Endothelial cell of umbilical vein (primary cell): Measurements from ENCODE around the gene UGGT2. TPM values are rescaled to one million over a fixed set of nuclear protein-coding genes. Genes with fewer than 3 reads are reported as not detected.
"Not testable (repeated sequence)": the region's sequence is repeated elsewhere in the genome, so short reads cannot be mapped to it uniquely, and the experiment has no call there.

Experiments
- BruUV-seq: library from RNA; stranded (reverse); fragments of 400-500 nt; replicated peaks from 2 replicates; lab custom pipeline; 2021; lab: Mats Ljungman, UMichigan
- CTCF ChIA-PET: fragments of 300-600, 350-600 bp; sonication (Branson Sonifier 250); formaldehyde crosslinking; loops from one replicate; lab custom pipeline; 2021; ENCODE audit warnings: antibody characterized with exemption, inconsistent platforms; lab: Charles Lee
- POLR2A ChIA-PET: fragments of 300-600, 350-600 bp; sonication (Branson Sonifier 250); formaldehyde crosslinking; loops from one replicate; lab custom pipeline; 2021; ENCODE audit warnings: antibody characterized with exemption, inconsistent platforms; lab: Charles Lee
- DNase-seq: peaks from one replicate; pipeline ENCODE4 v3.0.0-alpha.2; 2011; ENCODE audit warnings: low read depth, low spot score
- FAIRE-seq: peaks from 2 replicates; lab custom pipeline; 2011; peaks lifted over from hg19 to GRCh38; lab: Jason Lieb, UNC
- H2AFZ ChIP-seq: 2 replicates; pipeline ENCODE4 v1.6.0; 2012; ENCODE audit warnings: low read depth, low read length, control low read depth, inconsistent platforms
- H3K27ac ChIP-seq: 2 replicates; pipeline ENCODE4 v1.5.1; 2011; ENCODE audit warnings: low read depth, mild to moderate bottlenecking, control low read depth, low read length, moderate library complexity; ENCODE audit not compliant: insufficient read depth
- H3K27me3 ChIP-seq, 2 experiments: 2 replicates each; pipeline versions ENCODE4 v1.6.0 to v1.6.1; 2011; ENCODE audit warnings: low read length in 2 of 2, mixed read lengths in 1 of 2; ENCODE audit not compliant: control insufficient read depth in 2 of 2, insufficient read depth in 2 of 2
- H3K36me3 ChIP-seq, 2 experiments: 2 replicates in 1 of 2; 3 replicates in 1 of 2; pipeline ENCODE4 v1.5.1; 2011; ENCODE audit warnings: low read length in 2 of 2, mild to moderate bottlenecking in 1 of 2, moderate library complexity in 1 of 2; ENCODE audit not compliant: control insufficient read depth in 2 of 2, insufficient read depth in 2 of 2; ENCODE audit errors: extremely low read depth in 1 of 2
- H3K4me1 ChIP-seq: 3 replicates; pipeline ENCODE4 v1.5.1; 2011; ENCODE audit warnings: mild to moderate bottlenecking, low read length; ENCODE audit not compliant: control insufficient read depth, insufficient read depth; ENCODE audit errors: extremely low read depth
- H3K4me2 ChIP-seq: 2 replicates; pipeline ENCODE4 v1.6.1; 2011; ENCODE audit warnings: low read length, control low read depth, mixed read lengths; ENCODE audit not compliant: insufficient read depth
- H3K4me3 ChIP-seq, 3 experiments: fragments of 200-600 bp in 1 of 3; sonication (generic), shearing (Covaris generic) in 1 of 3; replicated peaks in 1 of 3; 2 replicates each; pipeline ENCODE4 v1.5.1; 2011 to 2016; ENCODE audit warnings: control low read depth in 3 of 3, low read length in 3 of 3, mild to moderate bottlenecking in 2 of 3, inconsistent platforms in 1 of 3, low read depth in 1 of 3, moderate library complexity in 1 of 3; ENCODE audit not compliant: insufficient read depth in 1 of 3
- H3K79me2 ChIP-seq: 2 replicates; pipeline ENCODE4 v1.6.0; 2012; ENCODE audit warnings: low read length, inconsistent platforms; ENCODE audit not compliant: control insufficient read depth, insufficient read depth
- H3K9ac ChIP-seq: replicated peaks from 2 replicates; pipeline ENCODE3; 2011; ENCODE audit warnings: low read length, control low read depth; ENCODE audit not compliant: insufficient read depth; ENCODE audit errors: extremely low read depth
- H3K9me1 ChIP-seq: replicated peaks from 3 replicates; pipeline ENCODE4 v1.6.0; 2011; ENCODE audit warnings: mild to moderate bottlenecking, low read length; ENCODE audit not compliant: control insufficient read depth, insufficient read depth; ENCODE audit errors: extremely low read depth
- H3K9me3 ChIP-seq: replicated peaks from 2 replicates; pipeline ENCODE4 v1.5.1; 2012; ENCODE audit warnings: low read length, inconsistent platforms; ENCODE audit not compliant: control insufficient read depth, insufficient read depth
- H4K20me1 ChIP-seq: replicated peaks from 2 replicates; pipeline ENCODE3; 2011; ENCODE audit warnings: mild to moderate bottlenecking, low read length; ENCODE audit not compliant: control insufficient read depth, insufficient read depth; ENCODE audit errors: extremely low read depth
- GATA2 ChIP-seq: IDR thresholded peaks from 2 replicates; pipeline ENCODE4 v1.7.0; 2011; ENCODE audit warnings: low read depth, mild to moderate bottlenecking, moderate library complexity, mixed read lengths, low read length; ENCODE audit not compliant: insufficient read length, insufficient read depth
- MAX ChIP-seq: IDR thresholded peaks from 2 replicates; pipeline ENCODE4 v1.6.1; 2011; ENCODE audit not compliant: insufficient read depth, insufficient read length
- MYC ChIP-seq: IDR thresholded peaks from one replicate; pipeline ENCODE4 v1.6.1; 2011; ENCODE audit warnings: mild to moderate bottlenecking, low read depth, low read length
- dilution Hi-C: fragments of 300-500 bp; cut with MboI; formaldehyde crosslinking; loops from one replicate; pipeline ENCODE4 v1.15.0; 2019; ENCODE audit warnings: low sequenced_read_pairs; ENCODE audit not compliant: extremely low pct_ligation_motif_present
- intact Hi-C: fragments of 100-400 bp; cut with micrococcal nuclease; formaldehyde crosslinking; loops from one replicate; pipeline ENCODE4 v1.10.0; 2022
- polyA plus RNA-seq, 4 experiments: library from polyadenylated mRNA; depleted of rRNA in 3 of 4; stranded (reverse) in 3 of 4; unstranded in 1 of 4; fragments of >200 nt; gene quantifications; 2 replicates each; pipeline versions ENCODE4 v1.2.1 to v1.2.3, GENCODE V29; 2011 to 2012; ENCODE audit warnings: missing spikeins in 1 of 4
- total RNA-seq: library from RNA; stranded (reverse); gene quantifications from 2 replicates; pipeline ENCODE4 v1.2.3, GENCODE V29; 2021

The UGGT2 gene
- total and polyA plus RNA-seq, 2 donors (not counting 3 experiments of a cell fraction or from before 2014, with no cell fraction given) = 4.6 to 25.1 TPM

GRCh38 chr13:95982144-95982543 lies 71.1 kb downstream of the UGGT2 start:
- no peaks in the 10 kb centered on the region for H3K27me3 ChIP-seq
- H3K4me1 ChIP-seq = no peaks in the 10 kb centered on the region
- TF ChIP-seq MAX (no peak), MYC (no peak), GATA2 (no peak)
- no peaks in the 10 kb centered on the region for H3K9me3 ChIP-seq
- H3K27ac ChIP-seq = no peak overlapping the region
- dilution Hi-C loops = no loop called here
- POLR2A ChIA-PET = no interaction called here
- intact Hi-C loops = loop anchor here (10.0 kb wide), 1 partner anchor 447 kb away; no protein-coding TSS in a partner anchor
- DNase-seq = no peak
- FAIRE-seq = no peak
- H4K20me1 ChIP-seq = no peaks in the 10 kb centered on the region
- H3K9me1 ChIP-seq = no peaks in the 10 kb centered on the region
- no peak overlapping the region for H3K4me3 ChIP-seq
- no peaks in the 10 kb centered on the region for H3K79me2 ChIP-seq
- no TSS peak for BruUV-seq
- CTCF ChIA-PET = interaction anchor here (0.7 to 2.5 kb wide), 4 partner anchors 18 to 358 kb away, joined by 3 to 10 read pairs (median 4); no protein-coding TSS in a partner anchor
- no peaks in the 10 kb centered on the region for H3K36me3 ChIP-seq
- no peak overlapping the region for H2AFZ ChIP-seq
- H3K9ac ChIP-seq = no peak overlapping the region
- H3K4me2 ChIP-seq = no peak overlapping the region

GRCh38 chr13:95972651-95973050 lies 80.5 kb downstream of the UGGT2 start:
- CTCF ChIA-PET = interaction anchor here (1.0 to 2.0 kb wide), 3 partner anchors 8 to 349 kb away, joined by 3 to 10 read pairs (median 3); no protein-coding TSS in a partner anchor
- intact Hi-C loops, H3K4me1 ChIP-seq, H3K79me2 ChIP-seq, DNase-seq, FAIRE-seq, H4K20me1 ChIP-seq, H3K27me3 ChIP-seq, H2AFZ ChIP-seq, H3K36me3 ChIP-seq, H3K9me1 ChIP-seq, H3K4me2 ChIP-seq, POLR2A ChIA-PET, H3K4me3 ChIP-seq, H3K9ac ChIP-seq, dilution Hi-C loops, BruUV-seq, H3K27ac ChIP-seq, H3K9me3 ChIP-seq: not testable (repeated sequence)
